CD4-positive, alpha-beta T cell treated with Interleukin-15 for 4 hours (primary cell): ENCODE measurements around the gene GYPE.
"Not testable (repeated sequence)": the region's sequence is repeated elsewhere in the genome, so short reads cannot be mapped to it uniquely, and the experiment has no call there.

ENCODE experiments used
- DNase-seq: peaks from one replicate; pipeline ENCODE4 v3.0.0-alpha.2; 2020; ENCODE audit warnings: low spot score

Gene GYPE

GRCh38 chr4:143869925-143870324 is 35.4 kb downstream of the GYPE start:
- DNase-seq = not testable (repeated sequence)

- not testable (repeated sequence) for DNase-seq
These were observed 42.6 kb downstream of the GYPE start for GRCh38 chr4:143862716-143863115.

GRCh38 chr4:143858456-143858855 is 46.9 kb downstream of the GYPE start:
- no peak for DNase-seq

GRCh38 chr4:143857391-143858336 is 47.7 kb downstream of the GYPE start:
- not testable (repeated sequence) for DNase-seq

- not testable (repeated sequence) for DNase-seq
These were observed 49.3 kb downstream of the GYPE start for GRCh38 chr4:143856017-143856557.

GRCh38 chr4:143854645-143855044 is 50.7 kb downstream of the GYPE start:
- not testable (repeated sequence) for DNase-seq

- DNase-seq = not testable (repeated sequence)
These were observed 56.1 kb downstream of the GYPE start for GRCh38 chr4:143849296-143849695.

- not testable (repeated sequence) for DNase-seq
These were observed 61.9 kb downstream of the GYPE start for GRCh38 chr4:143843506-143843832.

- not testable (repeated sequence) for DNase-seq
These were observed 62.5 kb downstream of the GYPE start for GRCh38 chr4:143842624-143843505.

- DNase-seq = not testable (repeated sequence)
These were observed 65.9 kb downstream of the GYPE start for GRCh38 chr4:143839413-143839812.

- not testable (repeated sequence) for DNase-seq
These were observed 71.2 kb downstream of the GYPE start for GRCh38 chr4:143834196-143834595.

GRCh38 chr4:143833676-143834075 is 71.7 kb downstream of the GYPE start:
- DNase-seq = not testable (repeated sequence)

GRCh38 chr4:143830576-143830975 is 74.8 kb downstream of the GYPE start:
- not testable (repeated sequence) for DNase-seq

GRCh38 chr4:143829239-143829620 is 76.1 kb downstream of the GYPE start:
- DNase-seq = not testable (repeated sequence)
